HepG2 (cell line): ENCODE data around the gene RGL1. TPM values are rescaled to one million over a fixed set of nuclear protein-coding genes. Genes with fewer than 3 reads are reported as not detected.

ENCODE experiments used
- ATAC-seq: fragments of 200-7000 bp; cut with Tn5 transposase; 3 replicates; pipeline ENCODE4 v1.9.1; 2020; ENCODE audit warnings: mild to moderate bottlenecking, moderate library complexity
- BruUV-seq: library from RNA; stranded (reverse); fragments of 400-500 nt; replicated peaks from 2 replicates; lab custom pipeline; 2021; lab: Mats Ljungman, UMichigan
- CTCF ChIA-PET: fragments of 300-600 bp; formaldehyde crosslinking; extraction: SDS; loops from one replicate; lab custom pipeline; 2021; ENCODE audit warnings: low total read pairs, inconsistent platforms, low intra/inter-chr PET ratio; lab: Yijun Ruan, JAX
- POLR2A ChIA-PET: fragments of 350-600 bp; sonication (Branson Sonifier 250); formaldehyde crosslinking; loops from one replicate; lab custom pipeline; 2020; ENCODE audit warnings: antibody characterized with exemption, inconsistent platforms; lab: Yijun Ruan, JAX
- DNase-seq: peaks from one replicate; pipeline ENCODE4 v3.0.0-alpha.2; 2015; ENCODE audit warnings: low spot score
- FAIRE-seq: peaks from 3 replicates; lab custom pipeline; 2011; peaks lifted over from hg19 to GRCh38; lab: Jason Lieb, UNC
- H2AFZ ChIP-seq: one replicate; pipeline ENCODE4 v1.6.1; 2011; ENCODE audit warnings: low read length, inconsistent platforms
- H3K27ac ChIP-seq: fragments of 300-600 bp; 3 replicates; pipeline ENCODE4 v1.8.0; 2011; ENCODE audit warnings: mixed run types, mild to moderate bottlenecking, mixed read lengths, low read length, inconsistent platforms; ENCODE audit not compliant: insufficient read depth; ENCODE audit errors: extremely low read length
- H3K27me3 ChIP-seq, 2 experiments: fragments of 200-600 bp in 1 of 2; 2 replicates in 1 of 2; 3 replicates in 1 of 2; pipeline versions ENCODE4 v1.6.0 to v1.8.0; 2011; ENCODE audit warnings: low read length in 2 of 2, mild to moderate bottlenecking in 2 of 2, moderate library complexity in 2 of 2, inconsistent platforms in 1 of 2; ENCODE audit not compliant: insufficient read depth in 2 of 2, control insufficient read depth in 1 of 2
- H3K36me3 ChIP-seq, 2 experiments: fragments of 200-600 bp in 1 of 2; replicated peaks in 1 of 2; 2 replicates in 1 of 2; 3 replicates in 1 of 2; pipeline versions ENCODE4 v1.5.1 to v1.8.0; 2011; ENCODE audit warnings: low read length in 2 of 2, inconsistent platforms in 1 of 2; ENCODE audit not compliant: insufficient read depth in 2 of 2, control insufficient read depth in 1 of 2
- H3K4me1 ChIP-seq: 2 replicates; pipeline ENCODE4 v1.5.1; 2012; ENCODE audit warnings: low read length, inconsistent platforms; ENCODE audit not compliant: insufficient read depth
- H3K4me2 ChIP-seq: 2 replicates; pipeline ENCODE4 v1.6.0; 2011; ENCODE audit warnings: low read depth, low read length, inconsistent platforms
- H3K4me3 ChIP-seq, 3 experiments: fragments of 200-600 bp in 1 of 3; sonication (generic), shearing (Covaris generic) in 1 of 3; replicated peaks in 1 of 3; 2 replicates each; pipeline ENCODE4 v1.5.1; 2011 to 2016; ENCODE audit warnings: low read length in 3 of 3, inconsistent platforms in 2 of 3, low read depth in 2 of 3, mild to moderate bottlenecking in 2 of 3, control low read depth in 1 of 3, mixed read lengths in 1 of 3; ENCODE audit not compliant: insufficient read depth in 1 of 3
- H3K79me2 ChIP-seq: one replicate; pipeline ENCODE4 v1.6.1; 2011; ENCODE audit warnings: low read length, inconsistent platforms; ENCODE audit not compliant: insufficient read depth
- H3K9ac ChIP-seq: 2 replicates; pipeline ENCODE4 v1.6.0; 2011; ENCODE audit warnings: mild to moderate bottlenecking, low read depth, low read length, inconsistent platforms; ENCODE audit not compliant: insufficient read depth
- H3K9me3 ChIP-seq: 2 replicates; pipeline ENCODE4 v1.5.1; 2012; ENCODE audit warnings: mild to moderate bottlenecking, low read length
- H4K20me1 ChIP-seq: 2 replicates; pipeline ENCODE4 v1.6.0; 2011; ENCODE audit warnings: inconsistent platforms, mild to moderate bottlenecking, low read length, moderate library complexity; ENCODE audit not compliant: insufficient read depth
- ERF ChIP-seq: IDR thresholded peaks from 2 replicates; pipeline ENCODE4 v1.6.1; 2018; ENCODE audit warnings: missing biosample characterization, missing genetic modification reagents
- HOXD1 ChIP-seq: sonication (generic); formaldehyde crosslinking; IDR thresholded peaks from 2 replicates; pipeline ENCODE4 v1.5.0; 2020; ENCODE audit warnings: missing genetic modification reagents
- ZNF124 ChIP-seq: sonication (generic); formaldehyde crosslinking; IDR thresholded peaks from 2 replicates; pipeline ENCODE4 v1.4.0; 2020; ENCODE audit warnings: missing genetic modification reagents
- ZNF3 ChIP-seq: IDR thresholded peaks from 2 replicates; pipeline ENCODE4 v1.7.0; 2017; ENCODE audit warnings: inconsistent platforms
- ZNF441 ChIP-seq: sonication (generic); formaldehyde crosslinking; IDR thresholded peaks from 2 replicates; pipeline ENCODE4 v1.7.0; 2021; ENCODE audit warnings: missing genetic modification reagents, borderline replicate concordance
- ZSCAN31 ChIP-seq: sonication (generic); formaldehyde crosslinking; IDR thresholded peaks from 2 replicates; pipeline ENCODE4 v1.5.0; 2020; ENCODE audit warnings: low read depth, mild to moderate bottlenecking, missing genetic modification reagents
- WGBS: methylation state at CpG from one replicate; pipeline ENCODE4 v1.1.6; 2017; ENCODE audit warnings: low lambda C conversion rate; 5-methylcytosine and 5-hydroxymethylcytosine counted together
- in situ Hi-C: cut with HindIII; loops from 2 replicates; pipeline ENCODE4 v1.10.0; 2017; ENCODE audit warnings: low pct_unique_long_range_greater_than_20kb; ENCODE audit not compliant: extremely low pct_ligation_motif_present
- intact Hi-C: fragments of 100-400 bp; cut with micrococcal nuclease; formaldehyde crosslinking; loops from one replicate; pipeline ENCODE4 v1.10.0; 2022; ENCODE audit not compliant: unreplicated experiment
- polyA plus RNA-seq, 8 experiments: library from polyadenylated mRNA; depleted of rRNA in 3 of 8; stranded (reverse) in 7 of 8; unstranded in 1 of 8; fragments of >200 nt; fragmentation: Illumina TruSeq in 4 of 8; extraction: Trizol in 4 of 8; gene quantifications; 2 replicates each; pipeline versions ENCODE4 v1.2.1 to v1.2.3, GENCODE V29; 2011 to 2016; ENCODE audit warnings: low read depth in 4 of 8, missing spikeins in 1 of 8, mixed read lengths in 1 of 8; ENCODE audit not compliant: insufficient read depth in 1 of 8
- total RNA-seq, 5 experiments: library from RNA; depleted of rRNA; stranded (reverse); fragments of >200 nt; fragmentation: Illumina TruSeq; extraction: Trizol; gene quantifications; 2 replicates each; pipeline ENCODE4 v1.2.3, GENCODE V29; 2016; ENCODE audit warnings: low read depth in 1 of 5
- TF ChIP-seq, protein P1 (sequence below): sonication (generic); formaldehyde crosslinking; IDR thresholded peaks from 2 replicates; pipeline ENCODE4 v1.4.0; 2020; ENCODE audit warnings: missing genetic modification reagents

The RGL1 gene
- total and polyA plus RNA-seq, 2 of the 13 experiments (the other 11 are each of a cell fraction or from before 2014, with no cell fraction given) = 3.5 to 4.7 TPM

DNA sequence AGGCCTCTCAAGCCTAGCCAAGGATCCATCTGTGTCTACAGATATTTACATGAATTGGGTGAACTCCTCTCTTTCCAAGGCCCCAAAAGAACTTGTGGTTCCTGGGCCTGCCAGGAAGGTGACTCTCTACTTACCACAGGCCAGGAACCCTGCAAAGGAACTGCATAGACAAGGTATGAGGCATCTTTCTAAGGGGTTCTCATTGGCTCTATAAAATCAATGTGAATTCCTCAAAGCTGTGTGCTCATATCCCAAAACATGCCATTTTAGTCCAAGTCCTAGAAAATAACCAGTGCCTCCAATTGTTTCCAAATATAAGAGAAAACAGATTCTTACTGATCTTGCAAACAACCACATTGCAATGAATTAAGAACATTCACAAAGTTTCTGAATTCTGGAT is 39.9 kb upstream of the RGL1 start:
- H3K9ac ChIP-seq = no peak overlapping the region
- H3K4me1 ChIP-seq = no peaks in the 10 kb centered on the region
- ATAC-seq = no peak
- FAIRE-seq = no peak
- TF ChIP-seq, protein P1, sequence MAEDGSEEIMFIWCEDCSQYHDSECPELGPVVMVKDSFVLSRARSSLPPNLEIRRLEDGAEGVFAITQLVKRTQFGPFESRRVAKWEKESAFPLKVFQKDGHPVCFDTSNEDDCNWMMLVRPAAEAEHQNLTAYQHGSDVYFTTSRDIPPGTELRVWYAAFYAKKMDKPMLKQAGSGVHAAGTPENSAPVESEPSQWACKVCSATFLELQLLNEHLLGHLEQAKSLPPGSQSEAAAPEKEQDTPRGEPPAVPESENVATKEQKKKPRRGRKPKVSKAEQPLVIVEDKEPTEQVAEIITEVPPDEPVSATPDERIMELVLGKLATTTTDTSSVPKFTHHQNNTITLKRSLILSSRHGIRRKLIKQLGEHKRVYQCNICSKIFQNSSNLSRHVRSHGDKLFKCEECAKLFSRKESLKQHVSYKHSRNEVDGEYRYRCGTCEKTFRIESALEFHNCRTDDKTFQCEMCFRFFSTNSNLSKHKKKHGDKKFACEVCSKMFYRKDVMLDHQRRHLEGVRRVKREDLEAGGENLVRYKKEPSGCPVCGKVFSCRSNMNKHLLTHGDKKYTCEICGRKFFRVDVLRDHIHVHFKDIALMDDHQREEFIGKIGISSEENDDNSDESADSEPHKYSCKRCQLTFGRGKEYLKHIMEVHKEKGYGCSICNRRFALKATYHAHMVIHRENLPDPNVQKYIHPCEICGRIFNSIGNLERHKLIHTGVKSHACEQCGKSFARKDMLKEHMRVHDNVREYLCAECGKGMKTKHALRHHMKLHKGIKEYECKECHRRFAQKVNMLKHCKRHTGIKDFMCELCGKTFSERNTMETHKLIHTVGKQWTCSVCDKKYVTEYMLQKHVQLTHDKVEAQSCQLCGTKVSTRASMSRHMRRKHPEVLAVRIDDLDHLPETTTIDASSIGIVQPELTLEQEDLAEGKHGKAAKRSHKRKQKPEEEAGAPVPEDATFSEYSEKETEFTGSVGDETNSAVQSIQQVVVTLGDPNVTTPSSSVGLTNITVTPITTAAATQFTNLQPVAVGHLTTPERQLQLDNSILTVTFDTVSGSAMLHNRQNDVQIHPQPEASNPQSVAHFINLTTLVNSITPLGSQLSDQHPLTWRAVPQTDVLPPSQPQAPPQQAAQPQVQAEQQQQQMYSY (CRISPR knock-in tag) = no peak
- no peak for TF ChIP-seq ZSCAN31 (CRISPR knock-in tag)
- intact Hi-C loops (no loop called here), in situ Hi-C loops (no loop called here)
- H2AFZ ChIP-seq = no peak overlapping the region
- POLR2A ChIA-PET = no interaction called here
- H3K27me3 ChIP-seq = no peaks in the 10 kb centered on the region
- CTCF ChIA-PET = no interaction called here
- no peak overlapping the region for H3K4me2 ChIP-seq
- no peak overlapping the region for H3K27ac ChIP-seq
- 0 out of 2 replicates have a peak, but pooled peaks cover 1% of the 10 kb centered on the region for H3K9me3 ChIP-seq
- H3K36me3 ChIP-seq = no peaks in the 10 kb centered on the region
- BruUV-seq = no TSS peak
- no peaks in the 10 kb centered on the region for H3K79me2 ChIP-seq
- H4K20me1 ChIP-seq = no peaks in the 10 kb centered on the region
- no peak for DNase-seq
- H3K4me3 ChIP-seq = no peak overlapping the region

DNA sequence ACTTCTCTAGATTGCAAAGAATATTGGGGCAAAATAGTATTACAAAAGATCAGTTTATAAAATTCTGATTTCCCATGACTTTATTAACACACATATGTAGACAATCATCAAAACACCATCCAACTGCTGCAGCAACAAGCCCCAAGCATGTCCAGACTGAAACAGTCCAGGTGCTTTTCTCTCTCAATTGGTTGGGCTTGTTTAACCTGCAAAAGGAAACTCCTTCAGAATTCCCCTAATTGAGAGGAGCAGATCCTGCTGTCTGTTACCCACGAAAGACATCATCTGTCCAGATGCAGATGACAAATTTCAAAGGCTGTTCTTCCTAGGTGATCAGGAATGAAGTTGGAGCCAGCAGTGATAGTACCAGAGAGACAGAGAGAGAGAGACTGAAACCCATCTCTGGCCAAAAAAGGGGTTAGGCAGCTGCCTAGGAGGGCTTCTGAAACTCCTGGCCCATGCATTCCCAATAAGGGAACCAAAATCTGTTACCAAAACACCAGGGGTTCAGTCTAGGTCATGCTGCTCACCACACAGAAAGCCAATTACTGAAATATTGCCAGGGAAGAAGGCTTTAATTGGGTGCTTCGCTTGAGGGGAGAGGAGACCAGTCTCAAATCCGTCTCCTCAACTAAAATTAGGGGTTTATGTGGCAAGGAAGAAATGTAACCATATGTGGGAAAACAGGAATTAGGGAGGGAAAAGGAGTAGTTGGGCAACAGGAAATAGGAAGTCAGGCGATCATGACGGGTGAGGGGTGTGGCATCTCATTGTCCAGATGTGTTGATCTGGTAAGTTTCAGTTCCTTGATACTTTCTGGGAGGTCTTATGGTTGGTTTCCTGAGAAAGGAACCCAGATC is 34.7 kb upstream of the RGL1 start:
- 82% methylated on average over 5 of the region's 5 CpGs for WGBS
- CTCF ChIA-PET = no interaction called here
- FAIRE-seq (no peak), DNase-seq (no peak), ATAC-seq (no peak)
- Histone ChIP-seq H3K9ac (no peak overlapping the region), H3K27me3 (no peaks in the 10 kb centered on the region), H3K4me3 (no peak overlapping the region), H3K9me3 (peaks cover 14% of the 10 kb centered on the region; the same call in 1 of the 2 replicates), H3K79me2 (no peaks in the 10 kb centered on the region), H3K4me1 (no peaks in the 10 kb centered on the region), H2AFZ (no peak overlapping the region), H3K4me2 (no peak overlapping the region), H3K27ac (no peak overlapping the region), H3K36me3 (no peaks in the 10 kb centered on the region; a peak in 1 of 5 replicates), H4K20me1 (no peaks in the 10 kb centered on the region)
- POLR2A ChIA-PET = no interaction called here
- in situ Hi-C loops = no loop called here
- no peak for TF ChIP-seq ERF (CRISPR knock-in tag)
- TF ChIP-seq ZNF3 (CRISPR knock-in tag) = no peak
- TF ChIP-seq ZNF441 (CRISPR knock-in tag) = peak; percentile 94
- TF ChIP-seq ZNF124 (CRISPR knock-in tag) = peak; percentile 90; the same call in 1 of the 2 replicates
- no peak for TF ChIP-seq HOXD1 (CRISPR knock-in tag)
- BruUV-seq = no TSS peak
- intact Hi-C loops = no loop called here
